ENCODE results near the gene RGS6. TPM values are rescaled to one million over a fixed set of nuclear protein-coding genes. Genes with fewer than 3 reads are reported as not detected.
A peak's percentile ranks its signal among the peaks of the same experiment; 100 is the strongest.

The RGS6 gene
- total RNA-seq, 1 donor from 2014 or later = not detected

GRCh38 chr14:72444701-72445100 is 512.5 kb downstream of the RGS6 start:
- H3K4me3 ChIP-seq (ENCODE audit: low read depth, low read length) = no peak overlapping the region
- no peak for DNase-seq (ENCODE audit: low read depth)
- H3K36me3 ChIP-seq (ENCODE audit: control insufficient read depth, insufficient read depth, low read length) = no peaks in the 10 kb centered on the region
- H3K27me3 ChIP-seq (ENCODE audit: control insufficient read depth, insufficient read depth, low read length) = peaks cover 2% of the 10 kb centered on the region
- TF ChIP-seq CTCF (IDR thresholded peaks at IDR 0.05; ENCODE audit: insufficient read depth, low read length, poor library complexity, severe bottlenecking) = no peak

DNA sequence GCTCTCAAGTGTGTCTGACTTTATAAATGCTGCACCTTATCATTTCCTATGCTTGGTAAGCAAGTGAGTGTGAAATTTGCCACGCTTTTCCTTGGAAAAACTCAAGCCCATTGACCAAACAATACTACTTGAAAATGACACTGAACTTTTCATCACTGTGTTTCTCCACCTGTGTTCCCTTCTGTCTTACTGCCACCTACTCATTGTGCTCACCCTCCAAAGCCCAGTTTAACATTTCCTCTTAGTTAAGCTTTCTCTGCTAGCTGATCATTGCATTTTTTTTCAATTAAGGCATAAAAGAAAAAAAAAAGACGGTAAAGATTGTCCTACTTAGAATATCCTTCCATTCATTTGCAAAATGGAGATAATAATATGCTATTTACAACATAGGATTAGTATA is 516.0 kb downstream of the RGS6 start:
- no peak overlapping the region for H3K4me3 ChIP-seq (ENCODE audit: low read depth, low read length)
- no peaks in the 10 kb centered on the region for H3K36me3 ChIP-seq (ENCODE audit: control insufficient read depth, insufficient read depth, low read length)
- no peak for DNase-seq (ENCODE audit: low read depth)
- H3K27me3 ChIP-seq (ENCODE audit: control insufficient read depth, insufficient read depth, low read length) = no peaks in the 10 kb centered on the region
- no peak for TF ChIP-seq CTCF (IDR thresholded peaks at IDR 0.05; ENCODE audit: insufficient read depth, low read length, poor library complexity, severe bottlenecking)

GRCh38 chr14:72450473-72451044 is 518.3 kb downstream of the RGS6 start:
- H3K27me3 ChIP-seq (ENCODE audit: control insufficient read depth, insufficient read depth, low read length) = no peaks in the 10 kb centered on the region
- TF ChIP-seq CTCF (IDR thresholded peaks at IDR 0.05; ENCODE audit: insufficient read depth, low read length, poor library complexity, severe bottlenecking) = no peak
- no peak for DNase-seq (ENCODE audit: low read depth)
- no peak overlapping the region for H3K4me3 ChIP-seq (ENCODE audit: low read depth, low read length)
- H3K36me3 ChIP-seq (ENCODE audit: control insufficient read depth, insufficient read depth, low read length) = no peaks in the 10 kb centered on the region

DNA sequence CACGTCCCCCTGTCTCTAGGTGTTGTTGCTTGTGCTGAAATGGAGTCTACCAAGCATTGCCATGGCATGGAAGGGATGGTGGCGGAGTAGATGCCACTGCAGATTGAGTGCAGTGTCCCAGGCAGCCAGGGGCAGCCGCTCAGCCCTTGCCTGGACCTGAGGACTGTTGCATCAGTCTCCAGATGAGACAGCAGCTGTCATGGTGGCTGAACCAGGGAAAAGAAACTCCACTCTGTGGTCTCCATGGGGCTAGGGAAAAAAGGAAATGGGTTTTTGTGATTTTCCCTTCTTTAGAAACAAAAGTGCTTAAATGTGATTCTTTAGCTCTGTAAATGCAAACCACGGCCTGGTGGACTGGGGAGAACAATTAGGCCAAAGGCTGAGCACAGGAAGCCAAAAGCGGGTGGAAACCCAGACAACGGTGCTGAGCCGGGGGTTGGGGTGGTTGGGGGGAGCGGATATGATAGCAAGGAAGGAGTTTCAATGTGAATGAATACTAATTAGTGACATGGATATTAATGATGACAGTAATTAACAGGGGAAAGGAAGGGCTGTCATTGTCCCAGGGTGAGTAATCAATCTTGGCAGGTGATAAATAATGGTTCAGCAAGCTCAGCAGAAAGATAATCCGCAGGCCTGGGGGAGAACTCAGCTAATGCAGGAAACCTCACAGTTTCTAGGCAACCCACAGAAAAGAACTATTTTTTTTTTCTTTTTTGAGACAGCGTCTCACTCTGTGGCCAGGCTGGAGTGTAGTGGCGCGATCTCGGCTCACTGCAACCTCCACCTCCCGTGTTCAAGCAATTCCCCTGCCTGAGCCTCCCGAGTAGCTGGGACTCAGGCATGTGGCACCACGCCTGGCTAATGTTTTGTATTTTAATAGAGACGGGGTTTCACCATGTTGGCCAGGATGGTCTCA is 519.1 kb downstream of the RGS6 start:
- H3K4me3 ChIP-seq (ENCODE audit: low read depth, low read length) = no peak overlapping the region
- TF ChIP-seq CTCF (IDR thresholded peaks at IDR 0.05; ENCODE audit: insufficient read depth, low read length, poor library complexity, severe bottlenecking) = no peak
- H3K27me3 ChIP-seq (ENCODE audit: control insufficient read depth, insufficient read depth, low read length) = no peaks in the 10 kb centered on the region
- no peaks in the 10 kb centered on the region for H3K36me3 ChIP-seq (ENCODE audit: control insufficient read depth, insufficient read depth, low read length)
- peak; percentile 42 for DNase-seq (ENCODE audit: low read depth)

DNA sequence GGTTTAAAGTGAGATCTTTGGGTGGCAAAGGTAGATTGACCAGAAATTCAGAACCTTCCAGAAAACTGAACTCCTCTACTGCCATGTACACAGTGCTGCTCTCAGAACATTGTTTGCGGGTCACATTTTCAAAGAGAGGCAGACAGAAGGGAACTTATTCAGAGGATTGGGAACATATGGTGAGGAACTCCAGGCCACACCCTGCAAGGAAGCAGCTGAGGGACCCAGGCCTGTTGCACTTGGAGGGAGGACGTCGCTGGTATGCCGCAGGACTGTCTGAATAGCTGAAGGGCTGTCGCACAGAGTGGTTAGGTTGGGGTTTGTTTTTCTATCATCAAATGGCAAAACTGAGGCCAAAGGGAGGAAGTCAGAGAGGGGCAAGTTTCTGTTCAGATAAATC is 520.5 kb downstream of the RGS6 start:
- TF ChIP-seq CTCF (IDR thresholded peaks at IDR 0.05; ENCODE audit: insufficient read depth, low read length, poor library complexity, severe bottlenecking) = no peak
- no peaks in the 10 kb centered on the region for H3K27me3 ChIP-seq (ENCODE audit: control insufficient read depth, insufficient read depth, low read length)

More for the DNA sequence above, 520.5 kb downstream of the RGS6 start:
- no peak overlapping the region for H3K4me3 ChIP-seq (ENCODE audit: low read depth, low read length)
- no peaks in the 10 kb centered on the region for H3K36me3 ChIP-seq (ENCODE audit: control insufficient read depth, insufficient read depth, low read length)
- no peak for DNase-seq (ENCODE audit: low read depth)
